HepG2 (cell line): ENCODE results near the gene GALNT10. TPM values are rescaled to one million over a fixed set of nuclear protein-coding genes. Genes with fewer than 3 reads are reported as not detected.

Experiments used
- FOXA1 ChIP-seq, 2 experiments: fragments of 450-650 bp in 1 of 2; sonication (generic) in 1 of 2; formaldehyde crosslinking in 1 of 2; IDR thresholded peaks; 2 replicates each; pipeline versions ENCODE4 v1.4.0 to v1.6.1; 2016 to 2020; ENCODE audit warnings: missing genetic modification reagents in 1 of 2
- HES4 ChIP-seq: sonication (generic); formaldehyde crosslinking; IDR thresholded peaks from 2 replicates; pipeline ENCODE4 v1.9.0; 2021; ENCODE audit warnings: mild to moderate bottlenecking, missing genetic modification reagents, borderline replicate concordance
- HNF4A ChIP-seq: sonication (generic); formaldehyde crosslinking; IDR thresholded peaks from 2 replicates; pipeline ENCODE4 v1.4.0; 2020; ENCODE audit warnings: missing genetic modification reagents
- HOXA5 ChIP-seq: sonication (generic); formaldehyde crosslinking; IDR thresholded peaks from 2 replicates; pipeline ENCODE4 v1.4.0; 2020; ENCODE audit warnings: missing genetic modification reagents
- HOXA7 ChIP-seq: sonication (generic); formaldehyde crosslinking; IDR thresholded peaks from 2 replicates; pipeline ENCODE4 v1.8.1; 2022; ENCODE audit warnings: mild to moderate bottlenecking, missing genetic modification reagents, moderate library complexity
- ISX ChIP-seq: sonication (generic); formaldehyde crosslinking; conservative IDR thresholded peaks from 2 replicates; pipeline ENCODE4 v1.5.0; 2020; ENCODE audit warnings: missing genetic modification reagents
- JUND ChIP-seq: sonication (generic); formaldehyde crosslinking; IDR thresholded peaks from 2 replicates; pipeline ENCODE4 v1.8.0; 2022; ENCODE audit warnings: mild to moderate bottlenecking, missing genetic modification reagents
- MBNL3 ChIP-seq: fragments of 250-450 bp; sonication (Bioruptor Pico); conservative IDR thresholded peaks from 2 replicates; pipeline ENCODE4 v1.8.0; 2022; ENCODE audit warnings: mild to moderate bottlenecking, inconsistent platforms
- NFKB2 ChIP-seq: sonication (generic); formaldehyde crosslinking; IDR thresholded peaks from 2 replicates; pipeline ENCODE4 v1.4.0; 2020; ENCODE audit warnings: missing genetic modification reagents, borderline replicate concordance
- NR2F2 ChIP-seq: IDR thresholded peaks from 2 replicates; pipeline ENCODE4 v1.6.1; 2012; ENCODE audit warnings: low read depth, inconsistent platforms, borderline replicate concordance
- NR2F6 ChIP-seq, 2 experiments: IDR thresholded peaks; 2 replicates each; pipeline ENCODE4 v1.6.1; 2016; ENCODE audit warnings: antibody characterized with exemption in 1 of 2, mild to moderate bottlenecking in 1 of 2
- RBM39 ChIP-seq: fragments of 200-400 bp; formaldehyde crosslinking; IDR thresholded peaks from one replicate; pipeline ENCODE4 v1.6.1; 2018; ENCODE audit warnings: antibody characterized with exemption, mild to moderate bottlenecking, low read depth, low read length; ENCODE audit not compliant: poor library complexity, severe bottlenecking
- SRSF4 ChIP-seq: fragments of 200-400 bp; formaldehyde crosslinking; IDR thresholded peaks from one replicate; pipeline ENCODE4 v1.6.1; 2018; ENCODE audit warnings: mild to moderate bottlenecking, low read depth, low read length, moderate library complexity; ENCODE audit not compliant: poor library complexity, severe bottlenecking
- TCF7 ChIP-seq: sonication (generic); IDR thresholded peaks from 2 replicates; pipeline ENCODE4 v1.6.1; 2016; ENCODE audit warnings: antibody characterized with exemption, low read depth
- TOPORS ChIP-seq: sonication (generic); formaldehyde crosslinking; IDR thresholded peaks from 2 replicates; pipeline ENCODE4 v1.8.0; 2023; ENCODE audit warnings: mild to moderate bottlenecking, missing genetic modification reagents
- ZC3H13 ChIP-seq: sonication (generic); formaldehyde crosslinking; IDR thresholded peaks from 2 replicates; pipeline ENCODE4 v1.8.1; 2023; ENCODE audit warnings: mild to moderate bottlenecking, missing genetic modification reagents, moderate library complexity
- ZNF24 ChIP-seq: fragments of 450-650 bp; IDR thresholded peaks from 2 replicates; pipeline ENCODE4 v1.6.1; 2017; ENCODE audit warnings: antibody characterized with exemption, mild to moderate bottlenecking
- ZNF296 ChIP-seq: sonication (generic); formaldehyde crosslinking; conservative IDR thresholded peaks from 2 replicates; pipeline ENCODE4 v1.5.0; 2020; ENCODE audit warnings: mild to moderate bottlenecking, missing genetic modification reagents
- ZNF335 ChIP-seq: sonication (generic); formaldehyde crosslinking; IDR thresholded peaks from 2 replicates; pipeline ENCODE4 v1.4.0; 2020; ENCODE audit warnings: missing genetic modification reagents
- ZNF629 ChIP-seq: sonication (generic); formaldehyde crosslinking; conservative IDR thresholded peaks from 2 replicates; pipeline ENCODE4 v1.5.0; 2020; ENCODE audit warnings: missing genetic modification reagents
- polyA plus RNA-seq, 8 experiments: library from polyadenylated mRNA; depleted of rRNA in 3 of 8; stranded (reverse) in 7 of 8; unstranded in 1 of 8; fragments of >200 nt; fragmentation: Illumina TruSeq in 4 of 8; extraction: Trizol in 4 of 8; gene quantifications; 2 replicates each; pipeline versions ENCODE4 v1.2.1 to v1.2.3, GENCODE V29; 2011 to 2016; ENCODE audit warnings: low read depth in 4 of 8, missing spikeins in 1 of 8, mixed read lengths in 1 of 8; ENCODE audit not compliant: insufficient read depth in 1 of 8
- total RNA-seq, 5 experiments: library from RNA; depleted of rRNA; stranded (reverse); fragments of >200 nt; fragmentation: Illumina TruSeq; extraction: Trizol; gene quantifications; 2 replicates each; pipeline ENCODE4 v1.2.3, GENCODE V29; 2016; ENCODE audit warnings: low read depth in 1 of 5
- TF ChIP-seq, protein P1 (sequence below): IDR thresholded peaks from 2 replicates; pipeline ENCODE4 v1.6.1; 2016; ENCODE audit warnings: low read depth
- TF ChIP-seq, protein P2 (sequence below): sonication (generic); formaldehyde crosslinking; IDR thresholded peaks from 2 replicates; pipeline ENCODE4 v1.8.0; 2022; ENCODE audit warnings: mild to moderate bottlenecking, missing genetic modification reagents, moderate library complexity
- TF ChIP-seq, protein P3 (sequence below): sonication (generic); formaldehyde crosslinking; IDR thresholded peaks from 2 replicates; pipeline ENCODE4 v1.4.0; 2020; ENCODE audit warnings: missing genetic modification reagents
- TF ChIP-seq, protein P4 (sequence below): sonication (generic); formaldehyde crosslinking; IDR thresholded peaks from 2 replicates; pipeline ENCODE4 v1.4.0; 2020; ENCODE audit warnings: missing genetic modification reagents, borderline replicate concordance

Gene GALNT10
- total and polyA plus RNA-seq, 2 of the 13 experiments (the other 11 are each of a cell fraction or from before 2014, with no cell fraction given) = 8.1 to 11.2 TPM

DNA sequence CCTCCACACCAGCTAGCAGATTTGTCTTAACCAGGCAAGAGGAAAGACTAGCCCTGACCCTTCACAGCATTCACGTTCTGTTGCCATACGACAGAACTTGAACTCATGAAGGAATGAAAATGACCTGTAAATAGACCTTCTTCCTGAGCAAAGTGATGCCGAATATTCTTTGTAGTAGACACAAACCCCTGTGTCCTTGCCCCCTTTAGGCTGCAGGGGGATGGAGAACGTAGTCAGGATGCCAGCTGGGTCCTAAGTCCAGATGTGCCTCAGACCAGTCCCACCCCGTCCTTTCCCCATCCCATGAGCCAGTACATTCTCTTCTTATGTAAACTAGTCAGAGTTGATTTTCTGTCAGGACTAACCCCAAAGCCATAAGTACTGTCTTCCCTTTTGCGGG lies 151.1 kb downstream of the GALNT10 start (continued):
- TF ChIP-seq TOPORS (no peak), HOXA7 (CRISPR knock-in tag) (no peak), HOXA5 (CRISPR knock-in tag) (no peak), SRSF4 (no peak), NR2F6 (IDR thresholded peaks at IDR 0.05) (peak; percentile 49; the same call in 1 of the 2 replicates), NR2F6 (CRISPR knock-in tag; IDR thresholded peaks at IDR 0.05) (peak; percentile 69), NFKB2 (CRISPR knock-in tag) (no peak), JUND (CRISPR knock-in tag) (no peak), NR2F2 (no peak), ZNF335 (CRISPR knock-in tag) (no peak), RBM39 (no peak), HNF4A (CRISPR knock-in tag) (peak; percentile 88), ZNF629 (no peak), ZNF24 (0 out of 2 replicates have a peak, but pooled peaks have one; percentile 19), ZC3H13 (CRISPR knock-in tag) (no peak), MBNL3 (no peak), HES4 (CRISPR knock-in tag) (no peak), ZNF296 (CRISPR knock-in tag) (no peak), ISX (CRISPR knock-in tag) (no peak), FOXA1 (IDR thresholded peaks at IDR 0.05) (no peak), FOXA1 (CRISPR knock-in tag; IDR thresholded peaks at IDR 0.05) (0 out of 2 replicates have a peak, but pooled peaks have one; percentile 10), TCF7 (peak; percentile 39; the same call in 1 of the 2 replicates)
- TF ChIP-seq, protein P1, sequence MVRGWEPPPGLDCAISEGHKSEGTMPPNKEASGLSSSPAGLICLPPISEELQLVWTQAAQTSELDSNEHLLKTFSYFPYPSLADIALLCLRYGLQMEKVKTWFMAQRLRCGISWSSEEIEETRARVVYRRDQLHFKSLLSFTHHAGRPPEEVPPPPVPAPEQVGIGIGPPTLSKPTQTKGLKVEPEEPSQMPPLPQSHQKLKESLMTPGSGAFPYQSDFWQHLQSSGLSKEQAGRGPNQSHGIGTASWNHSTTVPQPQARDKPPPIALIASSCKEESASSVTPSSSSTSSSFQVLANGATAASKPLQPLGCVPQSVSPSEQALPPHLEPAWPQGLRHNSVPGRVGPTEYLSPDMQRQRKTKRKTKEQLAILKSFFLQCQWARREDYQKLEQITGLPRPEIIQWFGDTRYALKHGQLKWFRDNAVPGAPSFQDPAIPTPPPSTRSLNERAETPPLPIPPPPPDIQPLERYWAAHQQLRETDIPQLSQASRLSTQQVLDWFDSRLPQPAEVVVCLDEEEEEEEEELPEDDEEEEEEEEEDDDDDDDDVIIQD (CRISPR knock-in tag) = no peak
- TF ChIP-seq, protein P2, sequence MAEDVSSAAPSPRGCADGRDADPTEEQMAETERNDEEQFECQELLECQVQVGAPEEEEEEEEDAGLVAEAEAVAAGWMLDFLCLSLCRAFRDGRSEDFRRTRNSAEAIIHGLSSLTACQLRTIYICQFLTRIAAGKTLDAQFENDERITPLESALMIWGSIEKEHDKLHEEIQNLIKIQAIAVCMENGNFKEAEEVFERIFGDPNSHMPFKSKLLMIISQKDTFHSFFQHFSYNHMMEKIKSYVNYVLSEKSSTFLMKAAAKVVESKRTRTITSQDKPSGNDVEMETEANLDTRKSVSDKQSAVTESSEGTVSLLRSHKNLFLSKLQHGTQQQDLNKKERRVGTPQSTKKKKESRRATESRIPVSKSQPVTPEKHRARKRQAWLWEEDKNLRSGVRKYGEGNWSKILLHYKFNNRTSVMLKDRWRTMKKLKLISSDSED = no peak
- TF ChIP-seq, protein P3, sequence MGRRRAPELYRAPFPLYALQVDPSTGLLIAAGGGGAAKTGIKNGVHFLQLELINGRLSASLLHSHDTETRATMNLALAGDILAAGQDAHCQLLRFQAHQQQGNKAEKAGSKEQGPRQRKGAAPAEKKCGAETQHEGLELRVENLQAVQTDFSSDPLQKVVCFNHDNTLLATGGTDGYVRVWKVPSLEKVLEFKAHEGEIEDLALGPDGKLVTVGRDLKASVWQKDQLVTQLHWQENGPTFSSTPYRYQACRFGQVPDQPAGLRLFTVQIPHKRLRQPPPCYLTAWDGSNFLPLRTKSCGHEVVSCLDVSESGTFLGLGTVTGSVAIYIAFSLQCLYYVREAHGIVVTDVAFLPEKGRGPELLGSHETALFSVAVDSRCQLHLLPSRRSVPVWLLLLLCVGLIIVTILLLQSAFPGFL (CRISPR knock-in tag) = no peak
- TF ChIP-seq, protein P4, sequence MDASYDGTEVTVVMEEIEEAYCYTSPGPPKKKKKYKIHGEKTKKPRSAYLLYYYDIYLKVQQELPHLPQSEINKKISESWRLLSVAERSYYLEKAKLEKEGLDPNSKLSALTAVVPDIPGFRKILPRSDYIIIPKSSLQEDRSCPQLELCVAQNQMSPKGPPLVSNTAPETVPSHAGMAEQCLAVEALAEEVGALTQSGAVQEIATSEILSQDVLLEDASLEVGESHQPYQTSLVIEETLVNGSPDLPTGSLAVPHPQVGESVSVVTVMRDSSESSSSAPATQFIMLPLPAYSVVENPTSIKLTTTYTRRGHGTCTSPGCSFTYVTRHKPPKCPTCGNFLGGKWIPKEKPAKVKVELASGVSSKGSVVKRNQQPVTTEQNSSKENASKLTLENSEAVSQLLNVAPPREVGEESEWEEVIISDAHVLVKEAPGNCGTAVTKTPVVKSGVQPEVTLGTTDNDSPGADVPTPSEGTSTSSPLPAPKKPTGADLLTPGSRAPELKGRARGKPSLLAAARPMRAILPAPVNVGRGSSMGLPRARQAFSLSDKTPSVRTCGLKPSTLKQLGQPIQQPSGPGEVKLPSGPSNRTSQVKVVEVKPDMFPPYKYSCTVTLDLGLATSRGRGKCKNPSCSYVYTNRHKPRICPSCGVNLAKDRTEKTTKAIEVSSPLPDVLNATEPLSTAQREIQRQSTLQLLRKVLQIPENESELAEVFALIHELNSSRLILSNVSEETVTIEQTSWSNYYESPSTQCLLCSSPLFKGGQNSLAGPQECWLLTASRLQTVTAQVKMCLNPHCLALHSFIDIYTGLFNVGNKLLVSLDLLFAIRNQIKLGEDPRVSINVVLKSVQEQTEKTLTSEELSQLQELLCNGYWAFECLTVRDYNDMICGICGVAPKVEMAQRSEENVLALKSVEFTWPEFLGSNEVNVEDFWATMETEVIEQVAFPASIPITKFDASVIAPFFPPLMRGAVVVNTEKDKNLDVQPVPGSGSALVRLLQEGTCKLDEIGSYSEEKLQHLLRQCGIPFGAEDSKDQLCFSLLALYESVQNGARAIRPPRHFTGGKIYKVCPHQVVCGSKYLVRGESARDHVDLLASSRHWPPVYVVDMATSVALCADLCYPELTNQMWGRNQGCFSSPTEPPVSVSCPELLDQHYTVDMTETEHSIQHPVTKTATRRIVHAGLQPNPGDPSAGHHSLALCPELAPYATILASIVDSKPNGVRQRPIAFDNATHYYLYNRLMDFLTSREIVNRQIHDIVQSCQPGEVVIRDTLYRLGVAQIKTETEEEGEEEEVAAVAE = no peak
